Measurements from ENCODE around the gene SEC14L1. TPM values are rescaled to one million over a fixed set of nuclear protein-coding genes. Genes with fewer than 3 reads are reported as not detected.

Gene SEC14L1
- polyA plus RNA-seq, 1 experiment: 25.2 TPM

DNA sequence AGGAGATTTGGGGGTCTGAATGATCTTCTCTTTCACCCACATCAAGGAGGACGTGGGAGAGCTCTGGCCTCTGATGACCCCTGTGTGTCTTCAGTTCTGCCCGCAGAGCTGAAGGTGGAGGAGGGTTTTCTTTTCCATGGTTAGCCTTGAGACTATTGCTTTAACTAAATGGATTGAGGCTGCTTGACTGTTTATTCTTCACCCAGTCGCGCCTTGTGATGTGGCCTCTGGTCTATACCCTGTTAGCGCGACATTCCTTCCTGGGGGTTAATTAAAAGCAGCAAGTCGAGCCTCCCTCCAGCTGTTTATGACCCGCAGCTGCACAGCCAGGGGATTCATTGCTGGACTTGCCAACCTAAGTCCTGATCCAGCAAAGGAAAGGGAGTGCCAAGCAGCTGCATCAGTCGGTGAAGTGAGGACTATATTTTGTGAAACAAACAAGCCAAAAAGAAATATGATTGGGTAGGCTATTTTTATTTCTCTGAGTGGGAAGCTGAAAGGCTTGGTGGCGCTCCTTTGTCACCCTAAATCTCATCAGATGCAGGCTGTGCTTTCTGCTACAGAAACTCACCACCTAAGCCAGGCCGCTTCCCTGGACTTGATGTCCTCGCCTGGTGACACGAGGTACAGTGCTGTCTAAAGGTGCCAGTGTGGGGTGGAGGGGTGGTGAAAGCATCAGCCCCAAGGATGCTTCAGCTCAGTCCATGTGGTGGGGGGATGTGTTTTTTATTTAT lies 11.0 kb upstream of the SEC14L1 start:
- ChIA-PET POLR2A (no interaction called here), CTCF (interaction anchor here (1.0 to 1.9 kb wide), 5 partner anchors 9 to 291 kb away, joined by 3 to 8 read pairs (median 5); partner anchors contain the start of gene SEC14L1)
- Histone ChIP-seq H3K36me3 (ENCODE audit: control insufficient read depth, insufficient read depth, low read length) (no peaks in the 10 kb centered on the region), H3K27me3 (ENCODE audit: control insufficient read depth, insufficient read depth, low read length) (no peaks in the 10 kb centered on the region), H3K4me3 (ENCODE audit: low read depth, low read length) (no peak overlapping the region)
- no peak for DNase-seq (ENCODE audit: low read depth)
- TF ChIP-seq, protein P1, sequence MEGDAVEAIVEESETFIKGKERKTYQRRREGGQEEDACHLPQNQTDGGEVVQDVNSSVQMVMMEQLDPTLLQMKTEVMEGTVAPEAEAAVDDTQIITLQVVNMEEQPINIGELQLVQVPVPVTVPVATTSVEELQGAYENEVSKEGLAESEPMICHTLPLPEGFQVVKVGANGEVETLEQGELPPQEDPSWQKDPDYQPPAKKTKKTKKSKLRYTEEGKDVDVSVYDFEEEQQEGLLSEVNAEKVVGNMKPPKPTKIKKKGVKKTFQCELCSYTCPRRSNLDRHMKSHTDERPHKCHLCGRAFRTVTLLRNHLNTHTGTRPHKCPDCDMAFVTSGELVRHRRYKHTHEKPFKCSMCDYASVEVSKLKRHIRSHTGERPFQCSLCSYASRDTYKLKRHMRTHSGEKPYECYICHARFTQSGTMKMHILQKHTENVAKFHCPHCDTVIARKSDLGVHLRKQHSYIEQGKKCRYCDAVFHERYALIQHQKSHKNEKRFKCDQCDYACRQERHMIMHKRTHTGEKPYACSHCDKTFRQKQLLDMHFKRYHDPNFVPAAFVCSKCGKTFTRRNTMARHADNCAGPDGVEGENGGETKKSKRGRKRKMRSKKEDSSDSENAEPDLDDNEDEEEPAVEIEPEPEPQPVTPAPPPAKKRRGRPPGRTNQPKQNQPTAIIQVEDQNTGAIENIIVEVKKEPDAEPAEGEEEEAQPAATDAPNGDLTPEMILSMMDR (IDR thresholded peaks at IDR 0.05; ENCODE audit: insufficient read depth, low read depth, low read length): no peak

GRCh38 chr17:77130525-77130924 lies 10.2 kb upstream of the SEC14L1 start:
- Histone ChIP-seq H3K36me3 (ENCODE audit: control insufficient read depth, insufficient read depth, low read length) (no peaks in the 10 kb centered on the region), H3K27me3 (ENCODE audit: control insufficient read depth, insufficient read depth, low read length) (no peaks in the 10 kb centered on the region), H3K4me3 (ENCODE audit: low read depth, low read length) (no peak overlapping the region)
- CTCF ChIA-PET: interaction anchor here (1.3 to 1.9 kb wide), 2 partner anchors 10 to 42 kb away, joined by 5 to 8 read pairs; partner anchors contain the start of gene SEC14L1
- TF ChIP-seq, protein P1 (IDR thresholded peaks at IDR 0.05; ENCODE audit: insufficient read depth, low read depth, low read length): no peak
- POLR2A ChIA-PET: no interaction called here
- DNase-seq (ENCODE audit: low read depth): no peak

GRCh38 chr17:77131904-77132303 lies 8.9 kb upstream of the SEC14L1 start:
- H3K27me3 ChIP-seq (ENCODE audit: control insufficient read depth, insufficient read depth, low read length): no peaks in the 10 kb centered on the region
- no peaks in the 10 kb centered on the region for H3K36me3 ChIP-seq (ENCODE audit: control insufficient read depth, insufficient read depth, low read length)
- ChIA-PET CTCF (interaction anchor here (0.9 to 1.9 kb wide), 2 partner anchors 8 to 10 kb away, joined by 3 to 8 read pairs; partner anchors contain the start of gene SEC14L1), POLR2A (no interaction called here)
- DNase-seq (ENCODE audit: low read depth): no peak
- TF ChIP-seq, protein P1 (IDR thresholded peaks at IDR 0.05; ENCODE audit: insufficient read depth, low read depth, low read length): no peak
- H3K4me3 ChIP-seq (ENCODE audit: low read depth, low read length): no peak overlapping the region

GRCh38 chr17:77132411-77133086 lies 8.2 kb upstream of the SEC14L1 start:
- no peaks in the 10 kb centered on the region for H3K36me3 ChIP-seq (ENCODE audit: control insufficient read depth, insufficient read depth, low read length)
- no peak for DNase-seq (ENCODE audit: low read depth)
- no peaks in the 10 kb centered on the region for H3K27me3 ChIP-seq (ENCODE audit: control insufficient read depth, insufficient read depth, low read length)
- POLR2A ChIA-PET: no interaction called here
- H3K4me3 ChIP-seq (ENCODE audit: low read depth, low read length): no peak overlapping the region
- TF ChIP-seq, protein P1 (IDR thresholded peaks at IDR 0.05; ENCODE audit: insufficient read depth, low read depth, low read length): no peak
- CTCF ChIA-PET: no interaction called here

- ChIA-PET POLR2A (no interaction called here), CTCF (no interaction called here)
- TF ChIP-seq, protein P1 (IDR thresholded peaks at IDR 0.05; ENCODE audit: insufficient read depth, low read depth, low read length): no peak
- no peaks in the 10 kb centered on the region for H3K27me3 ChIP-seq (ENCODE audit: control insufficient read depth, insufficient read depth, low read length)
- no peak for DNase-seq (ENCODE audit: low read depth)
- no peak overlapping the region for H3K4me3 ChIP-seq (ENCODE audit: low read depth, low read length)
- H3K36me3 ChIP-seq (ENCODE audit: control insufficient read depth, insufficient read depth, low read length): no peaks in the 10 kb centered on the region
Measured at GRCh38 chr17:77133087-77133638, 7.6 kb upstream of the SEC14L1 start.
